ENCODE data around the gene SNU13. TPM values are rescaled to one million over a fixed set of nuclear protein-coding genes. Genes with fewer than 3 reads are reported as not detected.
A peak's percentile ranks its signal among the peaks of the same experiment; 100 is the strongest.

SNU13 gene
- total and polyA plus RNA-seq, 2 donors (not counting 1 experiment from before 2014, with no cell fraction given): 99.0 to 114 TPM

GRCh38 chr22:41697126-41697775, 8.6 kb upstream of the SNU13 start:
- ATAC-seq (ENCODE audit: low read depth): peak; percentile 87
- H3K27ac ChIP-seq (ENCODE audit: low read length in 2 of 2): peak overlapping the region in 1 of 2 donors; percentile 18

More at GRCh38 chr22:41697126-41697775, 8.6 kb upstream of the SNU13 start:
- POLR2A ChIA-PET: interaction anchor here (0.7 to 1.3 kb wide), 8 partner anchors 52 to 247 kb away, joined by 3 to 9 read pairs (median 4); partner anchors contain the start of genes CCDC134 and SREBF2
- peak overlapping the region in 1 of 5 experiments; percentile 10 for H3K4me3 ChIP-seq (ENCODE audit: control extremely low read depth in 1 of 5, extremely low read depth in 1 of 5, insufficient read depth in 1 of 5, low read depth in 2 of 5, low read length in 4 of 5)
- no peaks in the 10 kb centered on the region for H3K9me3 ChIP-seq (ENCODE audit: control extremely low read depth in 1 of 3, control insufficient read depth in 2 of 3, insufficient read depth in 1 of 3, low read length in 2 of 3)
- peak; percentile 91 for DNase-seq
- Mint-ChIP-seq H3K4me1 (peaks cover 9% of the 10 kb centered on the region), H3K27me3 (no peaks in the 10 kb centered on the region), H3K27ac (peak overlapping the region; percentile 88), H3K9me3 (ENCODE audit: insufficient read depth) (no peaks in the 10 kb centered on the region), H3K4me3 (peak overlapping the region; percentile 78)
- CTCF ChIA-PET: interaction anchor here (0.7 to 4.6 kb wide), 70 partner anchors 9 to 776 kb away, joined by 3 to 83 read pairs (median 5); partner anchors contain the start of genes CCDC134, CENPM, DESI1 and NDUFA6
- 27% methylated on average over 12 of the region's 12 CpGs for WGBS (ENCODE audit: insufficient coverage)
- TF ChIP-seq EZH2 (IDR thresholded peaks at IDR 0.05; ENCODE audit: borderline replicate concordance, insufficient read depth, low read depth, low read length, poor library complexity, severe bottlenecking) (no peak), CTCF (IDR thresholded peaks at IDR 0.05) (peak; percentile 96)
- H3K4me2 ChIP-seq (replicated peaks; ENCODE audit: low read depth, low read length, poor library complexity, severe bottlenecking): peak overlapping the region; percentile 80
- H2AFZ ChIP-seq (ENCODE audit: insufficient read depth, low read depth, low read length, poor library complexity, severe bottlenecking): peak overlapping the region; percentile 78
- H3K27me3 ChIP-seq (replicated peaks in 1 of 4; ENCODE audit: control extremely low read depth in 1 of 4, control insufficient read depth in 3 of 4, insufficient read depth in 4 of 4, low read length in 3 of 4): no peaks in the 10 kb centered on the region
- H3K4me1 ChIP-seq (ENCODE audit: control insufficient read depth in 2 of 2, insufficient read depth in 2 of 2, low read length in 2 of 2): peaks cover 8 to 18% of the 10 kb centered on the region in 2 donors
- intact Hi-C loops (cut with micrococcal nuclease): loop anchor here (1.0 to 10.0 kb wide), 9 partner anchors 9 to 738 kb away; partner anchors contain the start of genes CCDC134, DESI1, NAGA and NFAM1
- no peaks in the 10 kb centered on the region for H4K20me1 ChIP-seq (ENCODE audit: control insufficient read depth, insufficient read depth, low read length, poor library complexity, severe bottlenecking)
- peaks cover 7% of the 10 kb centered on the region for H3K79me2 ChIP-seq (ENCODE audit: control insufficient read depth, insufficient read depth, low read length)
- no peak overlapping the region for H3K9ac ChIP-seq (ENCODE audit: low read length)
- peaks cover 0 to 6% of the 10 kb centered on the region in 2 experiments for H3K36me3 ChIP-seq (replicated peaks in 1 of 2; ENCODE audit: control extremely low read depth in 1 of 2, control insufficient read depth in 1 of 2, extremely low read depth in 1 of 2, insufficient read depth in 2 of 2, low read length in 1 of 2)

All from B cell (primary cell).